Activated CD4-positive, alpha-beta memory T cell treated with anti-CD3 and anti-CD28 coated beads for 36 hours (primary cell): ENCODE measurements around the gene SKA3. TPM values are rescaled to one million over a fixed set of nuclear protein-coding genes. Genes with fewer than 3 reads are reported as not detected.

Source experiments
- CTCF ChIA-PET: fragments of 350-600 bp; sonication (Branson Sonifier 250); formaldehyde crosslinking; loops from one replicate; lab custom pipeline; 2021; ENCODE audit warnings: antibody characterized with exemption, inconsistent platforms; lab: Charles Lee
- POLR2A ChIA-PET: fragments of 350-600 bp; sonication (Branson Sonifier 250); formaldehyde crosslinking; loops from one replicate; lab custom pipeline; 2021; ENCODE audit warnings: antibody characterized with exemption; lab: Charles Lee
- DNase-seq: peaks from one replicate; pipeline ENCODE4 v3.0.0-alpha.2; 2020
- H3K27ac Mint-ChIP-seq: one replicate; pipeline ENCODE4 v1.8.0; 2021; ENCODE audit warnings: mixed read lengths
- H3K27me3 Mint-ChIP-seq: one replicate; pipeline ENCODE4 v1.8.0; 2021; ENCODE audit warnings: mixed read lengths
- H3K36me3 Mint-ChIP-seq: one replicate; pipeline ENCODE4 v1.8.0; 2021; ENCODE audit warnings: mixed read lengths
- H3K4me1 Mint-ChIP-seq: one replicate; pipeline ENCODE4 v1.8.0; 2021; ENCODE audit warnings: low read depth, mixed read lengths
- H3K4me3 Mint-ChIP-seq: one replicate; pipeline ENCODE4 v1.8.0; 2021; ENCODE audit warnings: mild to moderate bottlenecking, mixed read lengths
- H3K9me3 Mint-ChIP-seq: one replicate; pipeline ENCODE4 v1.8.0; 2021; ENCODE audit warnings: mixed read lengths
- intact Hi-C: fragments of 100-400 bp; cut with micrococcal nuclease; formaldehyde crosslinking; loops from one replicate; pipeline ENCODE4 v1.15.1; 2023
- total RNA-seq, 2 experiments: library from RNA; stranded (reverse); gene quantifications; one replicate each; pipeline ENCODE4 v1.2.3, GENCODE V29; 2021

SKA3 gene
- total RNA-seq, 2 experiments from 2014 or later, result 34.0 to 36.2 TPM

- CTCF ChIA-PET, result no interaction called here
- no peak overlapping the region for H3K27ac Mint-ChIP-seq
Measured at GRCh38 chr13:21130116-21130515, 46.2 kb downstream of the SKA3 start.

GRCh38 chr13:21124852-21125251, 51.5 kb downstream of the SKA3 start:
- CTCF ChIA-PET, result interaction anchor here (0.5 to 0.8 kb wide), 2 partner anchors 14 kb away, joined by 3 read pairs; no protein-coding TSS in a partner anchor
- Mint-ChIP-seq H3K4me1 (no peaks in the 10 kb centered on the region), H3K27ac (no peak overlapping the region), H3K36me3 (no peaks in the 10 kb centered on the region), H3K4me3 (no peak overlapping the region), H3K9me3 (no peaks in the 10 kb centered on the region), H3K27me3 (no peaks in the 10 kb centered on the region)
- no peak for DNase-seq
- POLR2A ChIA-PET, result no interaction called here
- intact Hi-C loops, result no loop called here

More at GRCh38 chr13:21130116-21130515, 46.2 kb downstream of the SKA3 start:
- Mint-ChIP-seq H3K4me1 (no peaks in the 10 kb centered on the region), H3K36me3 (no peaks in the 10 kb centered on the region), H3K4me3 (no peak overlapping the region), H3K27me3 (peaks cover 4% of the 10 kb centered on the region), H3K9me3 (no peaks in the 10 kb centered on the region)
- intact Hi-C loops, result no loop called here
- DNase-seq, result no peak
- POLR2A ChIA-PET, result no interaction called here

- intact Hi-C loops, result no loop called here
- POLR2A ChIA-PET, result no interaction called here
- no peaks in the 10 kb centered on the region for H3K36me3 Mint-ChIP-seq
- no peaks in the 10 kb centered on the region for H3K9me3 Mint-ChIP-seq
- no peaks in the 10 kb centered on the region for H3K4me1 Mint-ChIP-seq
- CTCF ChIA-PET, result interaction anchor here (0.5 kb wide), 1 partner anchor 56 kb away, joined by 4 read pairs; no protein-coding TSS in a partner anchor
- no peaks in the 10 kb centered on the region for H3K27me3 Mint-ChIP-seq
- H3K4me3 Mint-ChIP-seq, result no peak overlapping the region
- no peak for DNase-seq
- H3K27ac Mint-ChIP-seq, result no peak overlapping the region
Measured at GRCh38 chr13:21123956-21124355, 52.4 kb downstream of the SKA3 start.

- Mint-ChIP-seq H3K27ac (no peak overlapping the region), H3K4me3 (no peak overlapping the region), H3K4me1 (no peaks in the 10 kb centered on the region), H3K36me3 (no peaks in the 10 kb centered on the region), H3K9me3 (no peaks in the 10 kb centered on the region), H3K27me3 (no peaks in the 10 kb centered on the region)
- ChIA-PET CTCF (interaction anchor here (0.6 kb wide), 1 partner anchor 10 kb away, joined by 4 read pairs; no protein-coding TSS in a partner anchor), POLR2A (no interaction called here)
- intact Hi-C loops, result no loop called here
- DNase-seq, result no peak
Measured at GRCh38 chr13:21121616-21122015, 54.7 kb downstream of the SKA3 start.

GRCh38 chr13:21120191-21120590, 56.2 kb downstream of the SKA3 start:
- Mint-ChIP-seq H3K27me3 (no peaks in the 10 kb centered on the region), H3K36me3 (no peaks in the 10 kb centered on the region), H3K9me3 (no peaks in the 10 kb centered on the region), H3K27ac (no peak overlapping the region), H3K4me1 (no peaks in the 10 kb centered on the region), H3K4me3 (no peak overlapping the region)
- POLR2A ChIA-PET, result no interaction called here
- intact Hi-C loops, result no loop called here
- no peak for DNase-seq
- CTCF ChIA-PET, result no interaction called here

GRCh38 chr13:21119526-21119925, 56.8 kb downstream of the SKA3 start:
- no peaks in the 10 kb centered on the region for H3K27me3 Mint-ChIP-seq
- intact Hi-C loops, result loop anchor here (10.0 kb wide), 1 partner anchor 175 kb away; no protein-coding TSS in a partner anchor
- H3K36me3 Mint-ChIP-seq, result no peaks in the 10 kb centered on the region
- H3K4me1 Mint-ChIP-seq, result no peaks in the 10 kb centered on the region
- H3K4me3 Mint-ChIP-seq, result no peak overlapping the region
- no peak for DNase-seq
- ChIA-PET POLR2A (no interaction called here), CTCF (no interaction called here)
- no peak overlapping the region for H3K27ac Mint-ChIP-seq
- no peaks in the 10 kb centered on the region for H3K9me3 Mint-ChIP-seq

- POLR2A ChIA-PET, result no interaction called here
- no peaks in the 10 kb centered on the region for H3K27me3 Mint-ChIP-seq
- no peak overlapping the region for H3K4me3 Mint-ChIP-seq
- H3K4me1 Mint-ChIP-seq, result no peaks in the 10 kb centered on the region
- H3K36me3 Mint-ChIP-seq, result no peaks in the 10 kb centered on the region
- intact Hi-C loops, result loop anchor here (10.0 kb wide), 1 partner anchor 177 kb away; no protein-coding TSS in a partner anchor
- CTCF ChIA-PET, result interaction anchor here (0.8 kb wide), 1 partner anchor 19 kb away, joined by 3 read pairs; no protein-coding TSS in a partner anchor
- no peaks in the 10 kb centered on the region for H3K9me3 Mint-ChIP-seq
- no peak overlapping the region for H3K27ac Mint-ChIP-seq
- DNase-seq, result no peak
Measured at GRCh38 chr13:21118180-21118579, 58.2 kb downstream of the SKA3 start.

GRCh38 chr13:21117104-21117809, 59.1 kb downstream of the SKA3 start:
- DNase-seq, result no peak
- no peaks in the 10 kb centered on the region for H3K27me3 Mint-ChIP-seq
- no peak overlapping the region for H3K4me3 Mint-ChIP-seq
- CTCF ChIA-PET, result no interaction called here
- H3K27ac Mint-ChIP-seq, result no peak overlapping the region
- H3K4me1 Mint-ChIP-seq, result no peaks in the 10 kb centered on the region
- POLR2A ChIA-PET, result no interaction called here
- intact Hi-C loops, result loop anchor here (10.0 kb wide), 1 partner anchor 178 kb away; no protein-coding TSS in a partner anchor
- no peaks in the 10 kb centered on the region for H3K9me3 Mint-ChIP-seq
- H3K36me3 Mint-ChIP-seq, result no peaks in the 10 kb centered on the region

- no peak for DNase-seq
- intact Hi-C loops, result loop anchor here (10.0 kb wide), 1 partner anchor 179 kb away; no protein-coding TSS in a partner anchor
- no peaks in the 10 kb centered on the region for H3K27me3 Mint-ChIP-seq
- no peaks in the 10 kb centered on the region for H3K4me1 Mint-ChIP-seq
- H3K4me3 Mint-ChIP-seq, result no peak overlapping the region
- ChIA-PET CTCF (no interaction called here), POLR2A (no interaction called here)
- H3K9me3 Mint-ChIP-seq, result no peaks in the 10 kb centered on the region
- H3K27ac Mint-ChIP-seq, result no peak overlapping the region
- no peaks in the 10 kb centered on the region for H3K36me3 Mint-ChIP-seq
Measured at GRCh38 chr13:21116141-21116540, 60.2 kb downstream of the SKA3 start.

- no peaks in the 10 kb centered on the region for H3K9me3 Mint-ChIP-seq
- CTCF ChIA-PET, result interaction anchor here (1.1 kb wide), 1 partner anchor 364 kb away, joined by 5 read pairs; no protein-coding TSS in a partner anchor
- POLR2A ChIA-PET, result no interaction called here
- intact Hi-C loops, result loop anchor here (10.0 kb wide), 1 partner anchor 180 kb away; no protein-coding TSS in a partner anchor
- H3K36me3 Mint-ChIP-seq, result no peaks in the 10 kb centered on the region
- no peak overlapping the region for H3K27ac Mint-ChIP-seq
- no peaks in the 10 kb centered on the region for H3K4me1 Mint-ChIP-seq
- DNase-seq, result no peak
- no peaks in the 10 kb centered on the region for H3K27me3 Mint-ChIP-seq
- H3K4me3 Mint-ChIP-seq, result no peak overlapping the region
Measured at GRCh38 chr13:21115231-21115630, 61.1 kb downstream of the SKA3 start.

- no peak for DNase-seq
- Mint-ChIP-seq H3K9me3 (no peaks in the 10 kb centered on the region), H3K36me3 (no peaks in the 10 kb centered on the region), H3K4me3 (no peak overlapping the region), H3K27ac (no peak overlapping the region), H3K4me1 (no peaks in the 10 kb centered on the region), H3K27me3 (no peaks in the 10 kb centered on the region)
- CTCF ChIA-PET, result interaction anchor here (0.6 to 1.8 kb wide), 12 partner anchors 10 to 1896 kb away, joined by 3 to 5 read pairs (median 3); partner anchors contain the start of gene MRPL57
- intact Hi-C loops, result loop anchor here (5.0 to 10.0 kb wide), 2 partner anchors 169 to 183 kb away; no protein-coding TSS in a partner anchor
- POLR2A ChIA-PET, result no interaction called here
Measured at GRCh38 chr13:21111546-21111945, 64.8 kb downstream of the SKA3 start.

GRCh38 chr13:21109168-21109567, 67.2 kb downstream of the SKA3 start:
- POLR2A ChIA-PET, result no interaction called here

More at GRCh38 chr13:21109168-21109567, 67.2 kb downstream of the SKA3 start:
- intact Hi-C loops, result no loop called here
- DNase-seq, result no peak
- Mint-ChIP-seq H3K27me3 (no peaks in the 10 kb centered on the region), H3K27ac (no peak overlapping the region), H3K4me3 (no peak overlapping the region), H3K9me3 (no peaks in the 10 kb centered on the region), H3K4me1 (no peaks in the 10 kb centered on the region), H3K36me3 (no peaks in the 10 kb centered on the region)
- CTCF ChIA-PET, result interaction anchor here (0.7 to 2.2 kb wide), 2 partner anchors 177 to 368 kb away, joined by 3 to 8 read pairs; no protein-coding TSS in a partner anchor
